HG02678 (cell line): ENCODE data around the gene TXNRD3.
"Not testable (repeated sequence)": the region's sequence is repeated elsewhere in the genome, so short reads cannot be mapped to it uniquely, and the experiment has no call there.

Source experiments
- ATAC-seq: cut with Tn5 transposase; IDR thresholded peaks from one replicate; pipeline ENCODE4 v1.9.1; 2021; ENCODE audit warnings: mild to moderate bottlenecking, moderate library complexity; ENCODE audit not compliant: unreplicated experiment

TXNRD3 gene

GRCh38 chr3:126606001-126606400 is 48.9 kb downstream of the TXNRD3 start:
- ATAC-seq = no peak

GRCh38 chr3:126604691-126605090 is 50.2 kb downstream of the TXNRD3 start:
- ATAC-seq = no peak

- ATAC-seq = no peak
These were observed 55.8 kb downstream of the TXNRD3 start for GRCh38 chr3:126599101-126599500.

- not testable (repeated sequence) for ATAC-seq
These were observed 59.4 kb downstream of the TXNRD3 start for GRCh38 chr3:126595479-126595878.

GRCh38 chr3:126591515-126591914 is 63.4 kb downstream of the TXNRD3 start:
- not testable (repeated sequence) for ATAC-seq

GRCh38 chr3:126582311-126582710 is 72.6 kb downstream of the TXNRD3 start:
- ATAC-seq = no peak

- ATAC-seq = no peak
These were observed 73.4 kb downstream of the TXNRD3 start for GRCh38 chr3:126581569-126581968.

GRCh38 chr3:126580746-126581145 is 74.2 kb downstream of the TXNRD3 start:
- ATAC-seq = no peak

GRCh38 chr3:126578702-126579101 is 76.2 kb downstream of the TXNRD3 start:
- no peak for ATAC-seq

- no peak for ATAC-seq
These were observed 77.7 kb downstream of the TXNRD3 start for GRCh38 chr3:126577261-126577660.

GRCh38 chr3:126573492-126574117 is 81.3 kb downstream of the TXNRD3 start:
- no peak for ATAC-seq

- no peak for ATAC-seq
These were observed 83.8 kb downstream of the TXNRD3 start for GRCh38 chr3:126571078-126571477.

- ATAC-seq = no peak
These were observed 84.8 kb downstream of the TXNRD3 start for GRCh38 chr3:126570103-126570541.

- ATAC-seq = no peak
These were observed 85.4 kb downstream of the TXNRD3 start for GRCh38 chr3:126569390-126569975.

- ATAC-seq = no peak
These were observed 86.1 kb downstream of the TXNRD3 start for GRCh38 chr3:126568776-126569342.

- no peak for ATAC-seq
These were observed 87.1 kb downstream of the TXNRD3 start for GRCh38 chr3:126567696-126568438.

- ATAC-seq = no peak
These were observed 92.1 kb downstream of the TXNRD3 start for GRCh38 chr3:126562737-126563276.

- no peak for ATAC-seq
These were observed 96.4 kb downstream of the TXNRD3 start, which contains the start of gene C3orf22 for GRCh38 chr3:126558336-126559071. Gene C3orf22, minus strand, starts transcription at chr3:126558932. Its CDS starts 5,542 bp downstream, at chr3:126553390.

- no peak for ATAC-seq
These were observed 97.2 kb downstream of the TXNRD3 start for GRCh38 chr3:126557761-126558160.

GRCh38 chr3:126557415-126557745 is 97.5 kb downstream of the TXNRD3 start:
- no peak for ATAC-seq
